ENCODE data around the gene STARD8. TPM values are rescaled to one million over a fixed set of nuclear protein-coding genes. Genes with fewer than 3 reads are reported as not detected.

STARD8 gene
- total and polyA plus RNA-seq, 4 experiments from 2014 or later, result 0.14 to 0.86 (median 0.47) TPM; not detected in 1

DNA sequence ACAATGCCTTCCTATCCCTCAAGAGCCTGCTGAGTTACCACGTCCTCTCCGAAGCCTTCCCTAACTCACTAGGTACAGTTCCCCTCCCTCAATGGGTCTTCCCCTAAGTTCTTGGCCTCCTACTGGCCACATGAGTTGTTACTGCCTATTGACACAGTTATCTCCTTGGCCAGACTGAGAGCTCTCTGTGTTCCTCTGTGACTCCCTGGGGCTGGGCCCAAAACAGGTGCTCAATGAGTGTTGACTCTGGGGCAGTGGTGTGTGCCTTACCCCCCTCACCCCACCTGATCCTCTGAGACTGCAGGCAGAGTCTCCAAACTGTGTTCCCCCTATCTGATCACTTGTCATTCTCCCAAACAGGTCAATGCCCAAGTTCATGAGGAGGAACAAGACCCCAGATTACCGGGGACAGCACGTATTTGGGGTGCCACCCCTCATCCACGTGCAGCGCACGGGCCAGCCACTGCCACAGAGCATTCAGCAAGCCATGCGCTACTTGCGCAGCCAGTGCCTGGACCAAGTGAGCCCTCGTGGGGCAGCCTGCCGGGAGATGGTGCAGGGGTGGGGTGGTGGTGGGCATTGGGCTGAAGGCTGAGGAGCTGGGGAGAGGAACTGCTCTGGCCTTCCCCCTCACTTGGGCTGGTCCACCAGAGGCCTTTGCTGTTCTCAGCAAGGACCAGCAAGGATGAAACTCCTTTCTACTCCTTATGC lies 72.6 kb downstream of the STARD8 start:
- ChIA-PET POLR2A (ENCODE audit: partially characterized antibody) (no interaction called here), CTCF (ENCODE audit: partially characterized antibody) (no interaction called here)
- no peak overlapping the region for H3K27ac Mint-ChIP-seq
- H3K4me1 Mint-ChIP-seq, result peaks cover 0 to 1% (median 0%) of the 10 kb centered on the region in 4 donors
- H3K4me3 ChIP-seq (ENCODE audit: low read length in 2 of 2), result no peak overlapping the region
- no peak for DNase-seq
- H3K9me3 Mint-ChIP-seq, result no peaks in the 10 kb centered on the region
- H3K27me3 ChIP-seq (ENCODE audit: insufficient read depth, low read length), result no peaks in the 10 kb centered on the region
- intact Hi-C loops (cut with micrococcal nuclease), result no loop called here
- no peak overlapping the region for H3K27ac ChIP-seq (ENCODE audit: low read depth, low read length)
- no peaks in the 10 kb centered on the region for H3K4me1 ChIP-seq (ENCODE audit: insufficient read depth, low read length)
- H3K4me3 Mint-ChIP-seq, result no peak overlapping the region
- no peaks in the 10 kb centered on the region for H3K9me3 ChIP-seq (ENCODE audit: control insufficient read depth in 1 of 2, low read length in 2 of 2)
- H3K27me3 Mint-ChIP-seq, result no peaks in the 10 kb centered on the region
- H3K36me3 Mint-ChIP-seq, result no peaks in the 10 kb centered on the region
- H3K36me3 ChIP-seq (ENCODE audit: insufficient read depth, low read length), result no peaks in the 10 kb centered on the region

DNA sequence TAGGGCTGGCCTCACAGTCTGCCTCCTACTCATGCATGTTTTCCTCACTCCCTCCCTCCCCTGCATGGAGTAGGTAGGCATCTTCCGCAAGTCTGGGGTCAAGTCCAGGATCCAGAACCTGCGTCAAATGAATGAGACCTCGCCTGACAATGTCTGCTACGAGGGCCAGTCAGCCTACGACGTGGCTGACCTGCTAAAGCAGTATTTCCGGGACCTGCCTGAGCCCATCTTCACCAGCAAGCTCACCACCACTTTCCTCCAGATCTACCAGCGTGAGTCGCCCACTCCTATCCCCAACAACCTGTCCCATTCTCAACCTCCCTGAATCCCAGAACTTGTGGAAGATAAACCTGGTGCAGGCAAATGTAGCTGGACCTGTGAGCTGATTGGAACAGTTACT lies 73.4 kb downstream of the STARD8 start:
- Mint-ChIP-seq H3K27me3 (no peaks in the 10 kb centered on the region), H3K4me3 (no peak overlapping the region), H3K36me3 (no peaks in the 10 kb centered on the region), H3K4me1 (peaks cover 0 to 1% (median 0%) of the 10 kb centered on the region in 4 donors), H3K9me3 (no peaks in the 10 kb centered on the region), H3K27ac (no peak overlapping the region)
- H3K9me3 ChIP-seq (ENCODE audit: control insufficient read depth in 1 of 2, low read length in 2 of 2), result no peaks in the 10 kb centered on the region
- H3K4me3 ChIP-seq (ENCODE audit: low read length in 2 of 2), result no peak overlapping the region
- H3K27me3 ChIP-seq (ENCODE audit: insufficient read depth, low read length), result no peaks in the 10 kb centered on the region
- no peaks in the 10 kb centered on the region for H3K4me1 ChIP-seq (ENCODE audit: insufficient read depth, low read length)
- ChIA-PET CTCF (ENCODE audit: partially characterized antibody) (no interaction called here), POLR2A (ENCODE audit: partially characterized antibody) (no interaction called here)
- DNase-seq, result no peak
- no peak overlapping the region for H3K27ac ChIP-seq (ENCODE audit: low read depth, low read length)
- intact Hi-C loops (cut with micrococcal nuclease), result no loop called here
- no peaks in the 10 kb centered on the region for H3K36me3 ChIP-seq (ENCODE audit: insufficient read depth, low read length)

GRCh38 chrX:68721546-68721945 lies 74.1 kb downstream of the STARD8 start:
- intact Hi-C loops (cut with micrococcal nuclease), result no loop called here

GRCh38 chrX:68721991-68722860 lies 74.8 kb downstream of the STARD8 start:
- ChIA-PET CTCF (ENCODE audit: partially characterized antibody) (interaction anchor here (1.3 kb wide), 1 partner anchor 11 kb away, joined by 3 read pairs; no protein-coding TSS in a partner anchor), POLR2A (ENCODE audit: partially characterized antibody) (no interaction called here)
- no peaks in the 10 kb centered on the region for H3K27me3 ChIP-seq (ENCODE audit: insufficient read depth, low read length)
- Mint-ChIP-seq H3K27me3 (no peaks in the 10 kb centered on the region), H3K27ac (no peak overlapping the region), H3K36me3 (no peaks in the 10 kb centered on the region), H3K4me1 (peaks cover 0 to 1% (median 0%) of the 10 kb centered on the region in 4 donors), H3K9me3 (no peaks in the 10 kb centered on the region), H3K4me3 (no peak overlapping the region)
- no peaks in the 10 kb centered on the region for H3K4me1 ChIP-seq (ENCODE audit: insufficient read depth, low read length)
- no peak for DNase-seq
- H3K4me3 ChIP-seq (ENCODE audit: low read length in 2 of 2), result no peak overlapping the region
- no peaks in the 10 kb centered on the region for H3K36me3 ChIP-seq (ENCODE audit: insufficient read depth, low read length)
- intact Hi-C loops (cut with micrococcal nuclease), result no loop called here
- no peaks in the 10 kb centered on the region for H3K9me3 ChIP-seq (ENCODE audit: control insufficient read depth in 1 of 2, low read length in 2 of 2)
- H3K27ac ChIP-seq (ENCODE audit: low read depth, low read length), result no peak overlapping the region

More at GRCh38 chrX:68721546-68721945, 74.1 kb downstream of the STARD8 start:
- H3K4me1 Mint-ChIP-seq, result peaks cover 0 to 1% (median 0%) of the 10 kb centered on the region in 4 donors
- no peaks in the 10 kb centered on the region for H3K9me3 ChIP-seq (ENCODE audit: control insufficient read depth in 1 of 2, low read length in 2 of 2)
- no peak overlapping the region for H3K4me3 Mint-ChIP-seq
- no peaks in the 10 kb centered on the region for H3K27me3 Mint-ChIP-seq
- H3K36me3 Mint-ChIP-seq, result no peaks in the 10 kb centered on the region
- no peaks in the 10 kb centered on the region for H3K4me1 ChIP-seq (ENCODE audit: insufficient read depth, low read length)
- DNase-seq, result no peak
- ChIA-PET POLR2A (ENCODE audit: partially characterized antibody) (no interaction called here), CTCF (ENCODE audit: partially characterized antibody) (no interaction called here)
- H3K36me3 ChIP-seq (ENCODE audit: insufficient read depth, low read length), result no peaks in the 10 kb centered on the region
- no peaks in the 10 kb centered on the region for H3K9me3 Mint-ChIP-seq
- H3K4me3 ChIP-seq (ENCODE audit: low read length in 2 of 2), result no peak overlapping the region
- H3K27ac Mint-ChIP-seq, result no peak overlapping the region
- H3K27me3 ChIP-seq (ENCODE audit: insufficient read depth, low read length), result no peaks in the 10 kb centered on the region
- H3K27ac ChIP-seq (ENCODE audit: low read depth, low read length), result no peak overlapping the region

DNA sequence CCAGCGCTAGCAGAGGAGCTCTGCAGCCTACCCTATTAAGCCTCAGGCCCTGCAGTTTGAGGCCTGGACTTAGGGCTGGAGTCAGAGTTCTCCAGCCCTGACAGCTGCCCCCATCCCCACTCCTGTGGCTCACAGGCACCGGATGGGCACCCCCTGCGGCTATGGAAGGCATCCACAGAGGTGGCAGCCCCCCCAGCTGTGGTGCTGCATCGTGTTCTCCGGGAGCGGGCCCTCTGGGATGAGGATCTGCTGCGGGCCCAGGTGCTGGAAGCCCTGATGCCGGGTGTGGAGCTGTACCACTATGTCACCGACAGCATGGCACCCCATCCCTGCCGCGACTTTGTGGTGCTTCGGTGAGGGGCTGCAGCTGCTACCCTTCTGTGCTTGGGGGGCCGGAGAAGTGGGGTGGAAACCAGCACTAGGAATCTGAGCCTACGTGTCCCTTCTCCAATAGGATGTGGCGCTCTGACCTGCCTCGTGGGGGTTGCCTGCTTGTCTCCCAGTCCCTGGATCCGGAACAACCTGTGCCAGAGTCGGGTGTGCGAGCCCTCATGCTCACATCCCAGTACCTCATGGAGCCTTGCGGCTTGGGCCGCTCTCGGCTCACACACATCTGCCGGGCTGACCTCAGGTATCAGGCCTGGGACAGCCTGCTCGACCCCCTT lies 76.2 kb downstream of the STARD8 start:
- H3K27me3 Mint-ChIP-seq, result no peaks in the 10 kb centered on the region
- H3K4me1 ChIP-seq (ENCODE audit: insufficient read depth, low read length), result no peaks in the 10 kb centered on the region
- ChIA-PET POLR2A (ENCODE audit: partially characterized antibody) (no interaction called here), CTCF (ENCODE audit: partially characterized antibody) (interaction anchor here (1.3 kb wide), 1 partner anchor 10 kb away, joined by 3 read pairs; no protein-coding TSS in a partner anchor)
- no peak overlapping the region for H3K27ac ChIP-seq (ENCODE audit: low read depth, low read length)
- no peaks in the 10 kb centered on the region for H3K36me3 Mint-ChIP-seq
- H3K27ac Mint-ChIP-seq, result no peak overlapping the region
- H3K4me1 Mint-ChIP-seq, result peaks cover 0 to 1% (median 0%) of the 10 kb centered on the region in 4 donors
- no peaks in the 10 kb centered on the region for H3K9me3 Mint-ChIP-seq
- H3K36me3 ChIP-seq (ENCODE audit: insufficient read depth, low read length), result no peaks in the 10 kb centered on the region
- H3K27me3 ChIP-seq (ENCODE audit: insufficient read depth, low read length), result no peaks in the 10 kb centered on the region
- H3K4me3 Mint-ChIP-seq, result no peak overlapping the region
- intact Hi-C loops (cut with micrococcal nuclease), result no loop called here
- H3K9me3 ChIP-seq (ENCODE audit: control insufficient read depth in 1 of 2, low read length in 2 of 2), result no peaks in the 10 kb centered on the region
- no peak overlapping the region for H3K4me3 ChIP-seq (ENCODE audit: low read length in 2 of 2)
- no peak for DNase-seq

GRCh38 chrX:68724531-68725020 lies 77.1 kb downstream of the STARD8 start:
- Histone ChIP-seq H3K27me3 (ENCODE audit: insufficient read depth, low read length) (no peaks in the 10 kb centered on the region), H3K9me3 (ENCODE audit: control insufficient read depth in 1 of 2, low read length in 2 of 2) (no peaks in the 10 kb centered on the region), H3K4me3 (ENCODE audit: low read length in 2 of 2) (no peak overlapping the region), H3K27ac (ENCODE audit: low read depth, low read length) (no peak overlapping the region), H3K4me1 (ENCODE audit: insufficient read depth, low read length) (no peaks in the 10 kb centered on the region), H3K36me3 (ENCODE audit: insufficient read depth, low read length) (no peaks in the 10 kb centered on the region)
- Mint-ChIP-seq H3K27ac (no peak overlapping the region), H3K27me3 (no peaks in the 10 kb centered on the region), H3K4me3 (no peak overlapping the region), H3K36me3 (no peaks in the 10 kb centered on the region), H3K4me1 (peaks cover 0 to 1% (median 0%) of the 10 kb centered on the region in 4 donors), H3K9me3 (no peaks in the 10 kb centered on the region)
- ChIA-PET CTCF (ENCODE audit: partially characterized antibody) (no interaction called here), POLR2A (ENCODE audit: partially characterized antibody) (no interaction called here)
- no peak for DNase-seq
- intact Hi-C loops (cut with micrococcal nuclease), result no loop called here

DNA sequence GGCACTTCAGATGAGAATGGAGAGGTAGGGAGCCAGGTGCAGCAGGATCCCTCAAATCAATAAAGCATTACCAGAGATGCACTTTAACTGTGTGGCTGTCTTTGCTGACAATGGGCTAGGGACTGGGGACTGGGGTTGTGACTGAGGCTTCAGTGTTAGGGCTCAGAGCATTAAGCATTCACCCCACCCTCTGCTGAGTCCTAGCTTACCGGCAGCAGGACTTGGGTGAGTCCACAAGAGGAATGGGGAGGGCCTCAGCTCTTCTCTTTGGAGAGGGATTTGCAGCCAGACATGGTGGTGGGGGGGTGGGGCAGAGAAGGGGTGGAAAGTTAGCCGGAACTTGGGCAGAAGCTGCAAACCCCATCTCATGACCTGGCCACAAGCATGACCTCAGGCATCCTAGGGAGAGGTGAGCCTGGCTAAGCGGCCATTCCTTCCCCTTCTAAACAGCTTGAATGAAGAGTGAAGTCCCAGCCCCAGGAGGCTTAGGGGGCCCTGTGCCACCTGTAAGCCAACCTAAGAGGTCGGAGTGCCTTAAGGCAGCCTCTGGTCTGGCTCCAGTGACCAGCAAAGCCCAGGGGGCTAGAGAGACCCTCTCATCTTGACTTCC lies 78.4 kb downstream of the STARD8 start:
- Histone ChIP-seq H3K36me3 (ENCODE audit: insufficient read depth, low read length) (no peaks in the 10 kb centered on the region), H3K9me3 (ENCODE audit: control insufficient read depth in 1 of 2, low read length in 2 of 2) (no peaks in the 10 kb centered on the region), H3K4me3 (ENCODE audit: low read length in 2 of 2) (no peak overlapping the region), H3K4me1 (ENCODE audit: insufficient read depth, low read length) (no peaks in the 10 kb centered on the region), H3K27ac (ENCODE audit: low read depth, low read length) (no peak overlapping the region), H3K27me3 (ENCODE audit: insufficient read depth, low read length) (no peaks in the 10 kb centered on the region)
- intact Hi-C loops (cut with micrococcal nuclease), result no loop called here
- POLR2A ChIA-PET (ENCODE audit: partially characterized antibody), result no interaction called here
- Mint-ChIP-seq H3K4me3 (no peak overlapping the region), H3K9me3 (no peaks in the 10 kb centered on the region), H3K27me3 (peaks cover 0 to 1% of the 10 kb centered on the region in 2 donors), H3K36me3 (no peaks in the 10 kb centered on the region), H3K27ac (no peak overlapping the region), H3K4me1 (no peaks in the 10 kb centered on the region)
- CTCF ChIA-PET (ENCODE audit: partially characterized antibody), result no interaction called here
- DNase-seq, result no peak

Measured in CD4-positive, alpha-beta memory T cell (primary cell).